Neutrophil (primary cell): ENCODE measurements around the gene TUBB4B.

Experiments used
- H3K27ac ChIP-seq: fragments of 200-600 bp; sonication (generic); 2 replicates; pipeline ENCODE4 v1.5.1; 2016; ENCODE audit warnings: mild to moderate bottlenecking, moderate library complexity
- H3K27me3 ChIP-seq: fragments of 200-600 bp; sonication (generic); 2 replicates; pipeline ENCODE4 v1.6.0; 2016; ENCODE audit warnings: mild to moderate bottlenecking
- H3K36me3 ChIP-seq: fragments of 200-600 bp; sonication (generic); 2 replicates; pipeline ENCODE4 v1.5.1; 2017
- H3K4me1 ChIP-seq, 2 experiments: fragments of 200-600 bp in 1 of 2; sonication (generic) in 1 of 2; 1 replicate in 1 of 2; 2 replicates in 1 of 2; pipeline versions ENCODE4 v1.5.1 to v1.6.1; 2013 to 2016; ENCODE audit warnings: low read depth in 1 of 2, low read length in 1 of 2, mild to moderate bottlenecking in 1 of 2, moderate library complexity in 1 of 2; ENCODE audit not compliant: control insufficient read depth in 1 of 2, insufficient read depth in 1 of 2
- H3K4me3 ChIP-seq, 2 experiments: fragments of 200-600 bp in 1 of 2; sonication (generic) in 1 of 2; 1 replicate in 1 of 2; 2 replicates in 1 of 2; pipeline ENCODE4 v1.5.1; 2013 to 2016; ENCODE audit warnings: low read depth in 1 of 2, low read length in 1 of 2, mild to moderate bottlenecking in 1 of 2, moderate library complexity in 1 of 2
- H3K9me3 ChIP-seq: fragments of 200-600 bp; sonication (generic); 2 replicates; pipeline ENCODE4 v1.5.1; 2016
- TF ChIP-seq, protein P1 (sequence below): fragments of 200-600 bp; sonication (generic); IDR thresholded peaks from 2 replicates; pipeline ENCODE4 v1.5.1; 2016; ENCODE audit warnings: antibody characterized with exemption

The TUBB4B gene

DNA sequence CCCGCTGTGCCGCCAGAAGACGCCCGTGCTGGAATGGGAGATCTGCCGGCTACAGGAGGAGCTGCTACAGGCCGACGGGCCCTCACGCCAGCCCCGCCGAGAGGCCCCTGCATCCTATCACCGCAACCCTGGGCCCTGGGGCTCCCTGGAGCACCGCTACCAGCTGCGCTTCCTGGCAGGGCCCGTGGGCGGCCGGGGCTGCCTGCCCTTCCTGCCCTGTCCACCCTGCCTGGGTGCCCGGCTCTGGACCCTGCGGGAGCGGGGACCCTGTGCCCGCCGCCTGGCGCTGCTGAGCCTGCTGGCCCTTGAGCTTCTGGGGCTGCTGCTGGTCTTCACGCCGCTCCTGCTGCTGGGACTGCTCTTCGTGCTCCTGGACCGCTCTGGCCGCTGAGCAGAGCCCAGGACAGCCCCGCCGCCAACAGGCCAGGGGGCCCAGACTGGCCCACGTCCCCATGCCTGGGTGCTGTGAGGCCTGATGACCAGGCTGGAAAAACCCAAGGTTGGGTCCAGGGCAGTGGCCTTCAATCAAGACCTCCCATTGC lies 22.8 kb upstream of the TUBB4B start:
- H3K27me3 ChIP-seq, result peaks cover 33% of the 10 kb centered on the region
- H3K4me1 ChIP-seq, result peaks cover 10 to 17% of the 10 kb centered on the region in 2 experiments
- peaks cover 52% of the 10 kb centered on the region for H3K36me3 ChIP-seq
- H3K9me3 ChIP-seq, result no peaks in the 10 kb centered on the region
- no peak overlapping the region for H3K4me3 ChIP-seq
- H3K27ac ChIP-seq, result no peak overlapping the region
- TF ChIP-seq, protein P1, sequence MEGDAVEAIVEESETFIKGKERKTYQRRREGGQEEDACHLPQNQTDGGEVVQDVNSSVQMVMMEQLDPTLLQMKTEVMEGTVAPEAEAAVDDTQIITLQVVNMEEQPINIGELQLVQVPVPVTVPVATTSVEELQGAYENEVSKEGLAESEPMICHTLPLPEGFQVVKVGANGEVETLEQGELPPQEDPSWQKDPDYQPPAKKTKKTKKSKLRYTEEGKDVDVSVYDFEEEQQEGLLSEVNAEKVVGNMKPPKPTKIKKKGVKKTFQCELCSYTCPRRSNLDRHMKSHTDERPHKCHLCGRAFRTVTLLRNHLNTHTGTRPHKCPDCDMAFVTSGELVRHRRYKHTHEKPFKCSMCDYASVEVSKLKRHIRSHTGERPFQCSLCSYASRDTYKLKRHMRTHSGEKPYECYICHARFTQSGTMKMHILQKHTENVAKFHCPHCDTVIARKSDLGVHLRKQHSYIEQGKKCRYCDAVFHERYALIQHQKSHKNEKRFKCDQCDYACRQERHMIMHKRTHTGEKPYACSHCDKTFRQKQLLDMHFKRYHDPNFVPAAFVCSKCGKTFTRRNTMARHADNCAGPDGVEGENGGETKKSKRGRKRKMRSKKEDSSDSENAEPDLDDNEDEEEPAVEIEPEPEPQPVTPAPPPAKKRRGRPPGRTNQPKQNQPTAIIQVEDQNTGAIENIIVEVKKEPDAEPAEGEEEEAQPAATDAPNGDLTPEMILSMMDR, result no peak

DNA sequence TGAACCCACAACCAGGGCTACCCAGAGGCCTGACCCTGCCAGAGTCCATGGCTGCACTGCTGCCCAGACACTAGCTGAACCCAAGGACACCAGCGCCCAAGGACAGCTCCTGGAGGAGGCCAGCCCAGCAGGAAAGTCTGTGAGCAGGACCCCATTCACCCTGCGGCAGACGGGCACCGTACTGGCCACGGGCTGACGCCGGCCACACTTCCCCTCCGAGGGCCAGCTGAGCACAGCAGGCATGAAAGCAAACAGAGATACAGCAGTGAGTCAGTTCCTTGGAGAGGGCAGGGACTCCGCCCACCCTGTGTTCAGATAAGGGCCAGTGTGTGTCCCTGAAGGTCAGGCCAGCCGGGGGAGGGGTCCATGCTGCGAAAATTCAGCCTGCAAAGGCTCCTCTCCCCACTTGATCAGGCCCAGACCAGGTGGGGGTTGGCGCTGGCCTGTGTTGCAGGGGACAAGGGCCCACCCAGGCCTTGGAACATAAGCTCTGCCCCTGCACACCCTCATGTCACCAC lies 22.3 kb upstream of the TUBB4B start:
- Histone ChIP-seq H3K4me3 (no peak overlapping the region), H3K27me3 (peaks cover 33% of the 10 kb centered on the region), H3K36me3 (peaks cover 47% of the 10 kb centered on the region), H3K9me3 (no peaks in the 10 kb centered on the region), H3K27ac (no peak overlapping the region), H3K4me1 (peaks cover 12 to 20% of the 10 kb centered on the region in 2 experiments)
- TF ChIP-seq, protein P1, result no peak

DNA sequence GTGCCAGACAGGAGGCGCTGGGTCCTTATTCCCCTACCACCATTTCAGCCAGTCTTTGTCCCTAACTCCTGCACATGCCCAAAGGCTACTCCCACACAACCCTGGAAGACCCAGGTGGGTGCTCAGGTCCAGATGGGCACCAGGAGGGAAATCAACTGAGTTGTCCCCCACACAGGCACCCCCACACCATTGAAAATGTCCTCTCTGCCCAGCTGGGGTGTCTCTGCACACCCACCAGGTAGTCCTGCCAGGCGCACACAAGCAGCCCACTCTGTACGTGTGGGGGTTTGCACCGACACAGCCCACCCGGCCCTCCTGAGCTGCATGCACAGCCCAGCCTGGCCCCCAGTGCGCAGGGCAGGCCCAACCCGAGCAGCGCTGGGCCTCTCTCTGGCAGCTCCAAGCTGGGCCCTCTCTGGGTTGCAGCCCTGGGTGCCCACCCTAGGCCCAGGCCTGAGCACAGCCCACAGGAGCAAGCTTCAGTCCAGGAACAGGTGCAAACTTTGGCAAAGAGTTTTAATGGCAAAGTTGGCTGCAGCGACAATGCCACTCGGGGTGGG lies 21.2 kb upstream of the TUBB4B start:
- no peak overlapping the region for H3K27ac ChIP-seq
- H3K4me1 ChIP-seq, result peaks cover 15 to 30% of the 10 kb centered on the region in 2 experiments
- H3K27me3 ChIP-seq, result peaks cover 40% of the 10 kb centered on the region
- TF ChIP-seq, protein P1, result no peak
- H3K9me3 ChIP-seq, result no peaks in the 10 kb centered on the region
- peaks cover 37% of the 10 kb centered on the region for H3K36me3 ChIP-seq
- no peak overlapping the region for H3K4me3 ChIP-seq

DNA sequence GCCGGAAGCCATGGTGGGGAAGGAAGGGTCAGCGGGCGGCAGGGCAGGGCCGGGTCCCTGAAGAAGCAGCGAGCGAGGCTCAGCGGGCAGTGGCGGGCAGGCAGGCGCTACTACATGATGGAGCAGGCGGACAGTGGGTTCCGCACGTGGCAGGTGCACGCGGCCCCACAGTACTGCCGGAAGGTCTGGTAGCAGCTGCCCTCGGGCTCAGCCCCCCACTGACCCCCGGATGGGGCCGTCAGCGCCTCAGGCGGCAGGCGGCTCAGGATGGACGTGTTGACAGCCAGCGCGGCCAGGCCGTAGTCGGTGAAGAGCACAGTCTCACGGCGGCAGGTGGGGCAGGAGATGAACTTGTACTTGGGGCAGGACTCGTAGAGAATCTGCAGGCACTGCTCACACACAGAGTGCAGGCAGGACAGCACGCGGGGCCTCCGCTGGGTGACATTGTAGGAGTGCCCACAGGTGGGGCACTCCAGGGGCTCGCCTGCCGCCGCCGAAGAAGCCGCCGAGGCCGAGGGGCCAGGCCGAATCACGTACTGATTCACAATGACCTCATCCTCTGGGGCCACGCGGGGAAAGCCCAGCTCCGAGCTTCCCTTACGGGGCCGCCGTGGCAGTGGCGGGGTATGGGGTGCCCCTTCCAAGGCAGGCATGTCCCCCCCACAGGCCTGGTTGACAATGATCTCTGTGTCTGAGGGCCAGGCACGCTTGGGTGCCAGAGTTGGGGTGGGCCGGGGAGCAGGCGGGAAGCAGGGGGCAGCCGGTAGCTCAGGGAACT lies 20.6 kb upstream of the TUBB4B start:
- Histone ChIP-seq H3K4me1 (peaks cover 15 to 30% of the 10 kb centered on the region in 2 experiments), H3K27ac (no peak overlapping the region), H3K9me3 (no peaks in the 10 kb centered on the region), H3K27me3 (peaks cover 46% of the 10 kb centered on the region), H3K4me3 (no peak overlapping the region), H3K36me3 (peaks cover 30% of the 10 kb centered on the region)
- TF ChIP-seq, protein P1, result no peak

DNA sequence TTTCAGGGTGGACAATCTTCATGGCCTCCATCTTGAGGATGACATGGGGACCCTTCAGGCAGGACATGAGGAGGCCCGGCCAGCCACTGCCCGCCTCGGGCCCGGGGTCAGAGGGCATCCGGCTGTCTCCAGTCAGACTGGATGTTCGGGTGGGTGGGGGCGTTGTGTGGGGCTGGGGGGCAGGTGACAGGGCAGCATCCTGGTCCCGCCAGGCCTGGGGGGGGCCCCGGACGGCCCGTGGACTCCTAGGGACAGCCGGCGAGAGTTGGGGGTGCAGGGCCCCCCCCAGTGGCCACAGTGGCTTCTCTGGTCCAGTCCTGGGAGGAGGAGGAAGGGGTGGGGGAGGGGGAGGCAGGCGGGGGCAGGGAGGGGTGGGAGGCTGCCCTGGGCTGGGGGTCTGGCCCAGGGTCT lies 20.0 kb upstream of the TUBB4B start:
- peaks cover 52% of the 10 kb centered on the region for H3K27me3 ChIP-seq
- TF ChIP-seq, protein P1, result no peak
- H3K9me3 ChIP-seq, result no peaks in the 10 kb centered on the region
- H3K4me1 ChIP-seq, result peaks cover 15 to 30% of the 10 kb centered on the region in 2 experiments
- H3K36me3 ChIP-seq, result peaks cover 24% of the 10 kb centered on the region
- no peak overlapping the region for H3K4me3 ChIP-seq
- H3K27ac ChIP-seq, result no peak overlapping the region
